IMR-90 (cell line): ENCODE results near the gene DLG5. TPM values are rescaled to one million over a fixed set of nuclear protein-coding genes. Genes with fewer than 3 reads are reported as not detected.

Experiments used
- ATAC-seq: fragments of 200-7000 bp; cut with Tn5 transposase; 2 replicates; pipeline ENCODE4 v1.9.1; 2020; ENCODE audit warnings: low read depth, mild to moderate bottlenecking, moderate library complexity
- BruUV-seq: library from RNA; stranded (reverse); fragments of 400-500 nt; replicated peaks from 2 replicates; lab custom pipeline; 2021; lab: Mats Ljungman, UMichigan
- CTCF ChIA-PET: fragments of 300-600 bp; formaldehyde crosslinking; extraction: SDS; loops from one replicate; lab custom pipeline; 2021; ENCODE audit warnings: antibody characterized with exemption; lab: Yijun Ruan, JAX
- POLR2A ChIA-PET: fragments of 300-600 bp; sonication (Branson Sonifier 250); formaldehyde crosslinking; loops from one replicate; lab custom pipeline; 2022; ENCODE audit warnings: antibody characterized with exemption; ENCODE audit not compliant: unreplicated experiment; lab: Charles Lee
- DNase-seq: peaks from one replicate; pipeline ENCODE4 v3.0.0; 2013
- H2AFZ ChIP-seq: replicated peaks from 2 replicates; pipeline ENCODE3; 2013; ENCODE audit warnings: low read length, mild to moderate bottlenecking; ENCODE audit not compliant: poor library complexity
- H2AK5ac ChIP-seq: 2 replicates; pipeline ENCODE4 v1.6.1; 2013; ENCODE audit warnings: low read depth, low read length, inconsistent platforms
- H2AK9ac ChIP-seq: replicated peaks from 2 replicates; pipeline ENCODE3; 2013; ENCODE audit warnings: mild to moderate bottlenecking, low read depth, low read length, moderate library complexity; ENCODE audit not compliant: poor library complexity
- H2BK120ac ChIP-seq: 2 replicates; pipeline ENCODE4 v1.6.1; 2013; ENCODE audit warnings: low read depth, low read length, inconsistent platforms
- H2BK15ac ChIP-seq: 3 replicates; pipeline ENCODE4 v1.6.1; 2013; ENCODE audit warnings: low read depth, low read length, inconsistent platforms
- H2BK20ac ChIP-seq: 2 replicates; pipeline ENCODE4 v1.6.1; 2013; ENCODE audit warnings: low read depth, mild to moderate bottlenecking, inconsistent platforms, low read length, moderate library complexity
- H2BK5ac ChIP-seq: 2 replicates; pipeline ENCODE4 v1.6.1; 2013; ENCODE audit warnings: mild to moderate bottlenecking, low read depth, low read length, inconsistent platforms; ENCODE audit not compliant: poor library complexity, severe bottlenecking
- H3K14ac ChIP-seq: replicated peaks from 2 replicates; pipeline ENCODE4 v1.6.1; 2013; ENCODE audit warnings: low read depth, low read length, inconsistent platforms
- H3K18ac ChIP-seq: 2 replicates; pipeline ENCODE4 v1.6.1; 2013; ENCODE audit warnings: low read depth, low read length, control low read depth
- H3K23ac ChIP-seq: 2 replicates; pipeline ENCODE4 v1.6.1; 2013; ENCODE audit warnings: low read depth, low read length, inconsistent platforms
- H3K27ac ChIP-seq: 2 replicates; pipeline ENCODE4 v1.5.1; 2013; ENCODE audit warnings: mild to moderate bottlenecking, control low read depth, low read length; ENCODE audit not compliant: insufficient read depth
- H3K27me3 ChIP-seq: 2 replicates; pipeline ENCODE4 v1.6.1; 2013; ENCODE audit warnings: low read length; ENCODE audit not compliant: control insufficient read depth, insufficient read depth
- H3K36me3 ChIP-seq: 2 replicates; pipeline ENCODE4 v1.6.1; 2013; ENCODE audit warnings: low read length, mixed read lengths; ENCODE audit not compliant: control insufficient read depth, insufficient read depth
- H3K4ac ChIP-seq: 2 replicates; pipeline ENCODE4 v1.6.1; 2013; ENCODE audit warnings: low read depth, low read length, inconsistent platforms
- H3K4me1 ChIP-seq: 2 replicates; pipeline ENCODE4 v1.6.1; 2013; ENCODE audit warnings: low read length, mixed read lengths; ENCODE audit not compliant: control insufficient read depth, insufficient read depth
- H3K4me2 ChIP-seq: 2 replicates; pipeline ENCODE4 v1.6.1; 2013; ENCODE audit warnings: low read depth, mild to moderate bottlenecking, control low read depth, low read length, moderate library complexity
- H3K4me3 ChIP-seq: 2 replicates; pipeline ENCODE4 v1.5.1; 2013; ENCODE audit warnings: low read depth, mild to moderate bottlenecking, control low read depth, low read length, moderate library complexity; ENCODE audit not compliant: insufficient read depth
- H3K56ac ChIP-seq: 2 replicates; pipeline ENCODE4 v1.6.1; 2013; ENCODE audit warnings: low read length, inconsistent platforms; ENCODE audit not compliant: insufficient read depth; ENCODE audit errors: extremely low read depth
- H3K79me1 ChIP-seq, 2 experiments: 2 replicates each; pipeline ENCODE4 v1.6.1; 2013; ENCODE audit warnings: low read length in 2 of 2, inconsistent platforms in 1 of 2, low read depth in 1 of 2
- H3K9ac ChIP-seq: 2 replicates; pipeline ENCODE4 v1.6.1; 2013; ENCODE audit warnings: low read depth, low read length, control low read depth
- H3K9me1 ChIP-seq: 2 replicates; pipeline ENCODE4 v1.6.1; 2013; ENCODE audit warnings: low read length, inconsistent platforms; ENCODE audit not compliant: insufficient read depth
- H3K9me3 ChIP-seq: 2 replicates; pipeline ENCODE4 v1.6.1; 2013; ENCODE audit warnings: low read length; ENCODE audit not compliant: control insufficient read depth, insufficient read depth
- H4K20me1 ChIP-seq: 2 replicates; pipeline ENCODE4 v1.6.1; 2013; ENCODE audit warnings: low read length, inconsistent platforms; ENCODE audit not compliant: insufficient read depth
- H4K5ac ChIP-seq: 2 replicates; pipeline ENCODE4 v1.6.1; 2013; ENCODE audit warnings: mild to moderate bottlenecking, low read depth, low read length, control low read depth
- H4K8ac ChIP-seq, 2 experiments: 2 replicates each; pipeline ENCODE4 v1.6.1; 2013; ENCODE audit warnings: low read depth in 2 of 2, low read length in 2 of 2, control low read depth in 1 of 2, inconsistent platforms in 1 of 2
- H4K91ac ChIP-seq: 2 replicates; pipeline ENCODE4 v1.6.1; 2013; ENCODE audit warnings: low read depth, low read length, inconsistent platforms; ENCODE audit not compliant: insufficient read depth
- CTCF ChIP-seq: conservative IDR thresholded peaks from 2 replicates; pipeline ENCODE4 v1.5.1; 2012; ENCODE audit warnings: mild to moderate bottlenecking, low read depth, low read length, improper control_type of control experiment
- MAZ ChIP-seq: IDR thresholded peaks from 2 replicates; pipeline ENCODE4 v1.6.1; 2012; ENCODE audit warnings: low read depth, mild to moderate bottlenecking, low read length, improper control_type of control experiment, moderate library complexity, borderline replicate concordance
- RCOR1 ChIP-seq: IDR thresholded peaks from 2 replicates; pipeline ENCODE4 v1.6.1; 2012; ENCODE audit warnings: mild to moderate bottlenecking, low read length, improper control_type of control experiment; ENCODE audit not compliant: insufficient replicate concordance
- WGBS, 2 experiments: methylation state at CpG; one replicate each; pipeline versions ENCODE4 v1.1.5 to v1.1.7; 2013; ENCODE audit warnings: missing lambda C conversion rate in 2 of 2; ENCODE audit not compliant: insufficient read length in 1 of 2; ENCODE audit errors: extremely low coverage in 2 of 2; 5-methylcytosine and 5-hydroxymethylcytosine counted together
- dilution Hi-C: fragments of 300-500 bp; cut with HindIII; formaldehyde crosslinking; loops from one replicate; pipeline ENCODE4 v1.14.3; 2018; ENCODE audit warnings: low sequenced_read_pairs; ENCODE audit not compliant: unreplicated experiment
- in situ Hi-C: fragments of 300-500 bp; cut with MboI; formaldehyde crosslinking; loops from 3 replicates; pipeline ENCODE4 v1.14.3; 2019; ENCODE audit warnings: low sequenced_read_pairs, inconsistent platforms, mixed read lengths
- intact Hi-C: fragments of 100-400 bp; cut with micrococcal nuclease; formaldehyde crosslinking; loops from 2 replicates; pipeline ENCODE4 v1.10.0; 2022
- polyA plus RNA-seq, 3 experiments: library from polyadenylated mRNA; depleted of rRNA; stranded (reverse); fragments of >200 nt; gene quantifications; 2 replicates each; pipeline ENCODE4 v1.2.3, GENCODE V29; 2012; ENCODE audit warnings: low replicate concordance in 1 of 3
- total RNA-seq: library from RNA; depleted of rRNA; stranded (reverse); fragments of >200 nt; gene quantifications from 2 replicates; pipeline ENCODE4 v1.2.3, GENCODE V29; 2012

DLG5 gene
- total and polyA plus RNA-seq, 2 of the 4 experiments (the other 2 are of a cell fraction), result 12.7 to 28.7 TPM

- no peak overlapping the region for H3K23ac ChIP-seq
- POLR2A ChIA-PET, result no interaction called here
Measured at GRCh38 chr10:77788496-77789010, 138.0 kb downstream of the DLG5 start.

More at GRCh38 chr10:77788496-77789010, 138.0 kb downstream of the DLG5 start:
- intact Hi-C loops (no loop called here), dilution Hi-C loops (no loop called here), in situ Hi-C loops (no loop called here)
- peaks cover 5% of the 10 kb centered on the region; the same call in 1 of the 2 replicates for H3K9me1 ChIP-seq
- H3K4ac ChIP-seq, result no peak overlapping the region
- no peak overlapping the region for H2BK20ac ChIP-seq
- no peaks in the 10 kb centered on the region for H3K27me3 ChIP-seq
- H3K4me2 ChIP-seq, result no peak overlapping the region
- H2AK9ac ChIP-seq, result no peak overlapping the region
- DNase-seq (no peak), ATAC-seq (no peak)
- no peak overlapping the region for H3K14ac ChIP-seq
- no peak overlapping the region for H4K5ac ChIP-seq
- no peak overlapping the region for H2BK15ac ChIP-seq
- H3K56ac ChIP-seq, result no peak overlapping the region
- H3K18ac ChIP-seq, result no peak overlapping the region
- TF ChIP-seq RCOR1 (no peak), MAZ (no peak), CTCF (no peak)
- no peak overlapping the region for H3K9ac ChIP-seq
- no peaks in the 10 kb centered on the region; the same call in 1 of the 2 replicates for H4K20me1 ChIP-seq
- H3K36me3 ChIP-seq, result peaks cover 40% of the 10 kb centered on the region
- no peak overlapping the region for H3K27ac ChIP-seq
- H4K8ac ChIP-seq, result no peak overlapping the region
- H4K91ac ChIP-seq, result no peak overlapping the region
- no peaks in the 10 kb centered on the region; the same call in 1 of the 2 replicates for H3K9me3 ChIP-seq
- no peak overlapping the region for H2BK120ac ChIP-seq
- H3K4me3 ChIP-seq, result no peak overlapping the region
- H2BK5ac ChIP-seq, result no peak overlapping the region
- CTCF ChIA-PET, result no interaction called here
- BruUV-seq, result no TSS peak
- no peak overlapping the region for H2AK5ac ChIP-seq
- no CpG with 5 or more reads among the region's 11 CpGs for WGBS, 2 experiments
- H3K79me1 ChIP-seq, result peaks cover 2 to 14% of the 10 kb centered on the region in 2 experiments; a peak in 3 of 4 replicates
- H2AFZ ChIP-seq, result no peak overlapping the region
- peaks cover 7% of the 10 kb centered on the region; the same call in 1 of the 2 replicates for H3K4me1 ChIP-seq
